Heart left ventricle (tissue), 13 donors: Measurements from ENCODE around the gene ARHGAP36.

Source experiments
- POLR2A ChIP-seq, 2 donors: fragments of 450-650 bp; IDR thresholded peaks; one replicate each; pipeline ENCODE4 v1.6.1; 2017; ENCODE audit warnings: antibody characterized with exemption in 2 of 2, mild to moderate bottlenecking in 2 of 2, moderate library complexity in 2 of 2
- TF ChIP-seq, protein P1 (sequence below), 12 donors: fragments of 200-600 bp; sonication (generic) in 4 of 12; IDR thresholded peaks; one replicate each; pipeline versions ENCODE4 v1.5.0 to v1.8.0; 2018 to 2022; ENCODE audit warnings: antibody characterized with exemption in 12 of 12, mild to moderate bottlenecking in 5 of 12
- donor health status: ischemic (EF 13 %, LVEDD 7.1; RV severe dilation, severe dysfunction).
- donor health status: DM: no; HTN: yes; CAD: no.
- donor health status: DM: no; HTN: no; CAD: no.
- donor health status: ischemic (EF 25% LVEDD 6.9; RV normal size, moderate dysfunction).
- donor health status: ischemic (EF 25% LVEDD 5.7; RV mildly dilated, moderate dysfunction).
- donor health status: ischemic (EF 35%, LVEDD 5.7; RV mildly dilated, moderate dysfunction).
- donor health status: nonischemic (EF 11% LVEDD 7.7; RV severe dilation, severe dysfunction).
- donor health status: DM: yes; HTN: yes; CAD: no.
- donor health status: PGD.
- donor health status: ischemic (EF 29% LVEDD 5.4; RV normal size, mild dysfunction).
- donor health status: nonischemic (EF 23%, LVEDD 6.1; RV moderate dilation, normal function).

DNA sequence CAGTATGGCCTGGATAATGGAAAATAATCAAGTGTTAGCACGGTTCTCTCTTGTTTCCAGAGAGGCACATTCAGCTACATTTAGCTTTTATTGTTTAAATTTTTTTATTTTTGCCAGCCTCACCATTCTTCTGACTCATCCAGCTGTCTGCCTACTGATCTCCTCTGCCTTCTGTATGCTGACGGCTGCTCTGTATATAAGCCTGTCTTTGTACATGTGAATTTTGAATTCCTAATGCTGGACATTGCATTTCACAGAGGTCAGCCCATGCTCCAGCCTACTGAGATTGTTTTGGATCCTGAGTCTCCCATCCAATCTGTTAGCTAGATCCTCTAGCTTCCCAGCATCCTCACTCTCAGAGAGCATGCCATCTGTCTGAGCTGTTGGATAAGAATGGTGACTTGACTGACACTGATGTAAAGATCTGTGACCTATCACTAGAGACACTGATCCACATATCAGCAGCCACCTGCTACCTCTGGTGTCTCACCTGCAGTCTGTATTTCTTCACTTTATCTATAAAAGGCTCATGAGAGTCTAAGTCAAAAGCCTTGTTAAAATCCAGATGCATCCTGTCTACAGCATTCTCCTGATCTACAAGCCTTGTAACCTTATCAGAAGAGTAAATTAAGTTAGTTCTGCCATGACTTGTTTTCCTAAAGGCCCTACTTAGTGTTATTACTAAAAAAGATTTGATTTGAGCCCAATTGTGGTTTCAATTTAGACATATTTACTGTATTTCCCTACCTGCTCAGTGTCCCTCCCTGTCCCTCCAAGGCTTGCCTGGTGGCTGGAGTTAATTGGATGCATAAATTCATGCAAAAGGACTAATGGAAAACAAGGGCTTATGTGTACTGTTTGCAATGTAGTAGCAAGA, 25.6 kb upstream of the ARHGAP36 start:
- TF ChIP-seq, protein P1, sequence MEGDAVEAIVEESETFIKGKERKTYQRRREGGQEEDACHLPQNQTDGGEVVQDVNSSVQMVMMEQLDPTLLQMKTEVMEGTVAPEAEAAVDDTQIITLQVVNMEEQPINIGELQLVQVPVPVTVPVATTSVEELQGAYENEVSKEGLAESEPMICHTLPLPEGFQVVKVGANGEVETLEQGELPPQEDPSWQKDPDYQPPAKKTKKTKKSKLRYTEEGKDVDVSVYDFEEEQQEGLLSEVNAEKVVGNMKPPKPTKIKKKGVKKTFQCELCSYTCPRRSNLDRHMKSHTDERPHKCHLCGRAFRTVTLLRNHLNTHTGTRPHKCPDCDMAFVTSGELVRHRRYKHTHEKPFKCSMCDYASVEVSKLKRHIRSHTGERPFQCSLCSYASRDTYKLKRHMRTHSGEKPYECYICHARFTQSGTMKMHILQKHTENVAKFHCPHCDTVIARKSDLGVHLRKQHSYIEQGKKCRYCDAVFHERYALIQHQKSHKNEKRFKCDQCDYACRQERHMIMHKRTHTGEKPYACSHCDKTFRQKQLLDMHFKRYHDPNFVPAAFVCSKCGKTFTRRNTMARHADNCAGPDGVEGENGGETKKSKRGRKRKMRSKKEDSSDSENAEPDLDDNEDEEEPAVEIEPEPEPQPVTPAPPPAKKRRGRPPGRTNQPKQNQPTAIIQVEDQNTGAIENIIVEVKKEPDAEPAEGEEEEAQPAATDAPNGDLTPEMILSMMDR (IDR thresholded peaks at IDR 0.05) = no peak
- TF ChIP-seq POLR2A (IDR thresholded peaks at IDR 0.05) = no peak
